Ovary (tissue), 9 donors: ENCODE data around the gene CDKN2A. TPM values are rescaled to one million over a fixed set of nuclear protein-coding genes. Genes with fewer than 3 reads are reported as not detected.

ENCODE experiments used
- DNase-seq, 5 donors: peaks; one replicate each; pipeline ENCODE4 v3.0.0-alpha.2; 2019 to 2020
- H3K27ac ChIP-seq, 2 donors: fragments of 200-600 bp; one replicate each; pipeline versions ENCODE4 v1.5.1 to v1.8.0; 2019 to 2022
- H3K27me3 ChIP-seq: fragments of 200-600 bp; one replicate; pipeline ENCODE4 v1.8.0; 2022
- H3K36me3 ChIP-seq: fragments of 200-600 bp; sonication (generic); one replicate; pipeline ENCODE4 v1.5.1; 2019
- H3K4me1 ChIP-seq: one replicate; pipeline ENCODE4 v1.8.1; 2013; ENCODE audit warnings: mild to moderate bottlenecking, moderate library complexity; ENCODE audit not compliant: insufficient read depth
- H3K4me3 ChIP-seq: fragments of 200-600 bp; sonication (generic); one replicate; pipeline ENCODE4 v1.5.1; 2017
- H3K9me3 ChIP-seq, 2 donors: fragments of 200-600 bp in 1 of 2; sonication (generic) in 1 of 2; one replicate each; pipeline versions ENCODE4 v1.5.1 to v1.8.1; 2013 to 2019; ENCODE audit warnings: mild to moderate bottlenecking in 1 of 2, moderate library complexity in 1 of 2
- EP300 ChIP-seq: sonication (generic); formaldehyde crosslinking; IDR thresholded peaks from one replicate; pipeline ENCODE4 v1.6.1; 2017; ENCODE audit warnings: antibody characterized with exemption
- POLR2A ChIP-seq: fragments of 450-650 bp; IDR thresholded peaks from one replicate; pipeline ENCODE4 v1.6.1; 2017; ENCODE audit warnings: antibody characterized with exemption, mild to moderate bottlenecking, moderate library complexity
- WGBS, 3 donors: extraction: QIAGEN DNeasy Blood & Tissue Kit in 1 of 3; methylation state at CpG; one replicate each; pipeline versions ENCODE4 v1.1.5 to v1.1.7; 2013 to 2017; 5-methylcytosine and 5-hydroxymethylcytosine counted together
- intact Hi-C, 4 donors: fragments of 100-400 bp; cut with DNase I; formaldehyde crosslinking; loops; one replicate each; pipeline versions ENCODE4 v1.11.0 to v1.15.1; 2022 to 2023
- polyA plus RNA-seq, 2 donors: library from polyadenylated mRNA; stranded (reverse); fragments of 200-250 nt in 1 of 2; fragments of 350-450 nt in 1 of 2; fragmentation: Illumina TruSeq in 1 of 2; extraction: RNeasy Lipid Tissue Mini Kit (QIAGEN cat#74804) in 1 of 2; gene quantifications; one replicate each; pipeline ENCODE4 v1.2.3, GENCODE V29; 2013 to 2014
- total RNA-seq, 7 donors: library from RNA; depleted of rRNA in 2 of 7; stranded (reverse); fragments of >200 nt in 2 of 7; fragmentation: NEBNext Ultra II Directional in 3 of 7; extraction: Animal tissue kit (Norgen Biotek cat#: 25700) in 3 of 7; gene quantifications; one replicate each; pipeline versions ENCODE4 v1.1.0 to v1.2.4, GENCODE V29; 2016 to 2023
- TF ChIP-seq, protein P1 (sequence below), 3 donors: fragments of 450-650 bp in 2 of 3; fragments of 200-600 bp in 1 of 3; IDR thresholded peaks; one replicate each; pipeline versions ENCODE4 v1.5.1 to v1.8.0; 2016 to 2022; ENCODE audit warnings: antibody characterized with exemption in 3 of 3, mild to moderate bottlenecking in 1 of 3
- donor health status: DM: no; HTN: no; CAD: no; lungs with moderate emphysema.
- donor health status: DM: no; HTN: no; CAD: no.
- donor health status: Bipolar disorder and iron deficiency.
- donor health status: DM: yes; HTN: yes; CAD: no.
- donor health status: DM: no; HTN: no; CAD: no.
- donor health status: DM: yes; HTN: yes; CAD: no.

Gene CDKN2A
- total and polyA plus RNA-seq, 9 donors, result 0.20 to 7.6 (median 1.0) TPM

DNA sequence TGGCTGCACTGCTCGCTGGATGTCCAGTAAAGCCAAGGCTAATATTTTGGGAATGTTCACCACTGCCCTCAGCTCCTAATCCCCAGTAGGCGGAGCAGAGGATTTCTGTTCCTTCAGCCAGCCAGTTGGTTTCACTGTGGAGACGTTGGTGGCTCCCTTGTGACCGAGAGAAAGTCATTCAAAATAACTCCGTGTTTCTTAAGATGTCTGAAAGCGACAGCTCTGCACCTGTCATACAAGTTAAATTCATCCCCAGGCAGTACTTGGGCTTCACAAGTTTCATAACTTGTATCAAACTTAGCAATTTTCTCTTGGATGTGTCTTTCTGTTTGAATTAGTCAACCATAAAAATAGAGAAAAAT lies 15.3 kb upstream of the CDKN2A start:
- Histone ChIP-seq H3K9me3 (no peaks in the 10 kb centered on the region), H3K36me3 (no peaks in the 10 kb centered on the region), H3K4me1 (peaks cover 4% of the 10 kb centered on the region), H3K4me3 (peak overlapping the region; percentile 63), H3K27me3 (no peaks in the 10 kb centered on the region), H3K27ac (no peak overlapping the region)
- intact Hi-C loops, result no loop called here
- 7 to 14% (median 7%) methylated on average over 6 of the region's 6 CpGs for whole genome bisulfite sequencing, 3 donors
- no peak for DNase-seq
- TF ChIP-seq EP300 (no peak), POLR2A (no peak)
- TF ChIP-seq, protein P1, sequence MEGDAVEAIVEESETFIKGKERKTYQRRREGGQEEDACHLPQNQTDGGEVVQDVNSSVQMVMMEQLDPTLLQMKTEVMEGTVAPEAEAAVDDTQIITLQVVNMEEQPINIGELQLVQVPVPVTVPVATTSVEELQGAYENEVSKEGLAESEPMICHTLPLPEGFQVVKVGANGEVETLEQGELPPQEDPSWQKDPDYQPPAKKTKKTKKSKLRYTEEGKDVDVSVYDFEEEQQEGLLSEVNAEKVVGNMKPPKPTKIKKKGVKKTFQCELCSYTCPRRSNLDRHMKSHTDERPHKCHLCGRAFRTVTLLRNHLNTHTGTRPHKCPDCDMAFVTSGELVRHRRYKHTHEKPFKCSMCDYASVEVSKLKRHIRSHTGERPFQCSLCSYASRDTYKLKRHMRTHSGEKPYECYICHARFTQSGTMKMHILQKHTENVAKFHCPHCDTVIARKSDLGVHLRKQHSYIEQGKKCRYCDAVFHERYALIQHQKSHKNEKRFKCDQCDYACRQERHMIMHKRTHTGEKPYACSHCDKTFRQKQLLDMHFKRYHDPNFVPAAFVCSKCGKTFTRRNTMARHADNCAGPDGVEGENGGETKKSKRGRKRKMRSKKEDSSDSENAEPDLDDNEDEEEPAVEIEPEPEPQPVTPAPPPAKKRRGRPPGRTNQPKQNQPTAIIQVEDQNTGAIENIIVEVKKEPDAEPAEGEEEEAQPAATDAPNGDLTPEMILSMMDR (IDR thresholded peaks at IDR 0.05), result no peak

DNA sequence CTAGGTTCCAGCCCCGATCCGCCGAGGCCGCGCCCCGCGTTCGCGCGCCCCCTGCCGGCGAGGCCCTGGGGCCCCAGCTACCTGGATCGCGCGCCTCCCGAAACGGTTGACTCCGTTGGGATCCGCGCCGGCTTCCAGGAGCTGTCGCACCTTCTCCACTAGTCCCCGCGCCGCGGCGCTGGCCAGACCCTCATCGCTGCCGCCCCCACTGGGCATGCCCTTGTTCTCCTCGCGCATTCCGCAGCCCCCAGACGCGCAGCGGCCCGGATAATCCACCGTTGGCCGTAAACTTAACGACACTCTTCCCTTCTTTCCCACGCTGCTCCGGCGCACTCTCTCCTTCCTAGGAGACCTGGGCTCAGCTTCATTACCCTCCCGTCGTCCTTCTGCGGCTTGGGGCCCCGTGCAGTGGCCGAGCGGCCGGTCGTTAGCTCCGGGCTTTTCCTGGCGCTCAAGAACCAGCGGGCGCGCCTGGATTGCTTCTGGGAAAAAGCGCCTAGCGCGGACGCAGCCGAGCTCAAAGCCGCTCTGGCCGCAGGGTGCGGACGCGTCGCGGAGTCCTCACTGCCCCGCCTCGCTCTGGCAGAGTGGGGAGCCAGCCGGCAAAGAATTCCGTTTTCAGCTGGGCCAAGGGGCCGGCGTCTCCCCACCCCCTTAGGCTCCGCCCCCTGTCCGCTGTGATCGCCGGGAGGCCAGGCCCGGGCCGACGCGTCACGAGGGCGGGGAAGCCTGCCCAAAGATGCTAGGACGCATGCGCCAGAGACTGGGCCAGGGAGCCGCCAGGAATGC lies 14.7 kb upstream of the CDKN2A start, which contains the start of gene CDKN2B:
CDKN2B (minus strand) TSS at position 589 of the 789 bp plus-strand sequence; CDS start at position 237, 352 bp downstream.
- 1 to 2% (median 1%) methylated on average over 83 to 86 of the region's 86 CpGs for WGBS, 3 donors
- Histone ChIP-seq H3K4me1 (peaks cover 4% of the 10 kb centered on the region), H3K27me3 (no peaks in the 10 kb centered on the region), H3K4me3 (peak within 1 kb of the TSS; percentile 63), H3K27ac (peak within 1 kb of the TSS in 1 of 2 donors; percentile 39), H3K9me3 (no peaks in the 10 kb centered on the region), H3K36me3 (no peaks in the 10 kb centered on the region)
- intact Hi-C loops, result no loop called here
- no peak for TF ChIP-seq EP300
- TF ChIP-seq POLR2A, result peak; percentile 10
- TF ChIP-seq, protein P1 (IDR thresholded peaks at IDR 0.05), result peak in 2 of 3 donors; percentile 35 to 54
- peak; percentile 91 to 97 (median 94) for DNase-seq

DNA sequence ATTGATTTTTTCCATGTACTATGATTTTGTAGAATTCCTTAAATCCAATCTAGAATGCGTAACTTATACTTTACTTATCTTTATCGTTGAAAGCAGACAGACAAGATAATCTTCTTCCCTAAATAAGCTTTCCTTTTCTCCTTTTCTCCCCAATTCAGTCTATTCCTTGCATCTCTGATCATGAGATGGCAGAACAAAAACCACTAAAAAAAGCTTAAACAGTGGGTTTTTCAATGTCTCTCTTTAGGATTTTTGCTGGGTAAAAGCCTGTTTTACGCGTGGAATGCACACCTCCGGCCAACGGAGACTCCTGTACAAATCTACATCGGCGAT lies 14.2 kb upstream of the CDKN2A start:
- Histone ChIP-seq H3K36me3 (no peaks in the 10 kb centered on the region), H3K27ac (peak overlapping the region in 1 of 2 donors; percentile 39), H3K27me3 (no peaks in the 10 kb centered on the region), H3K9me3 (no peaks in the 10 kb centered on the region), H3K4me1 (peaks cover 4% of the 10 kb centered on the region), H3K4me3 (peak overlapping the region; percentile 63)
- TF ChIP-seq, protein P1 (IDR thresholded peaks at IDR 0.05), result no peak
- no peak for TF ChIP-seq POLR2A
- no peak for TF ChIP-seq EP300
- intact Hi-C loops, result no loop called here
- WGBS, 3 donors, result 8 to 10% (median 9%) methylated on average over 8 of the region's 8 CpGs
- no peak for DNase-seq

DNA sequence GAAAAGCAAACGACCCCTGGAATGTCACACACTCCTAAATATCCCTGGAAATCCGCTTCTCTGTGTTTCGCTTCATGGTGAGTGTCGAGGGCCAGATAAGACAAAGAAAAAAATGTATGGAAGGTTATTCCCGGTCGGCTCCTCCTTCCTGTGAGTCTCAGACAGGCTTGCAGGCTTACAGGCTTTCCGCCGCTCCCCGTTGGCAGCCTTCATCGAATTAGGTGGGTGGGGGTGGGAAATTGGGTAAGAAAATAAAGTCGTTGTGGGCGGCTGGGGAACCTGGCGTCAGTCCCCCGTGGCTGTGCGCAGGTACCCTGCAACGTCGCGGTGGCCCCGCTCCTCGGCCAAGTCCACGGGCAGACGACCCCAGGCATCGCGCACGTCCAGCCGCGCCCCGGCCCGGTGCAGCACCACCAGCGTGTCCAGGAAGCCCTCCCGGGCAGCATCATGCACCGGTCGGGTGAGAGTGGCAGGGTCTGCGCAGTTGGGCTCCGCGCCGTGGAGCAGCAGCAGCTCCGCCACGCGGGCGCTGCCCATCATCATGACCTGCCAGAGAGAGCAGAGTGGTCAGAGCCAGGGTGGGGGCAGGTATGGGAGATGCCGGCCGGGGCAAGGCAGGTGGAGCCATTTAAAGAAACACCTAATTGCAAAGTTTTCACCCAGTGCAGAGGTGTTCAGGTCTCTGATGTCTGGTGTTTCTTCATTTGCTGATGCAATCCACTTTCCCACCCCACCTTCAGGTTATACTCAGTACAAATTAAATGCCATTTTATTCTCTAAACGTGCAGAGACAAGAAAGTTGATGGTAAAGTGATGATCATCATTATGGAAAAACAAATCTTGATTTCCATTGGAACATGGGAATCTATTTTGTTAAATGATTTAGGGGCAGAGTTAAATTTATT lies 11.8 kb upstream of the CDKN2A start:
- DNase-seq, result no peak
- no peak for TF ChIP-seq POLR2A
- TF ChIP-seq, protein P1 (IDR thresholded peaks at IDR 0.05), result no peak
- no peak for TF ChIP-seq EP300
- H3K4me3 ChIP-seq, result no peak overlapping the region
- no peak overlapping the region for H3K27ac ChIP-seq
- H3K4me1 ChIP-seq, result peaks cover 4% of the 10 kb centered on the region
- H3K27me3 ChIP-seq, result no peaks in the 10 kb centered on the region
- 25 to 38% (median 29%) methylated on average over 44 of the region's 44 CpGs for WGBS, 3 donors
- H3K9me3 ChIP-seq, result no peaks in the 10 kb centered on the region
- H3K36me3 ChIP-seq, result no peaks in the 10 kb centered on the region
- intact Hi-C loops, result no loop called here
